ENCODE measurements around the gene PRKCG.

- TF ChIP-seq EZH2phosphoT487 (IDR thresholded peaks at IDR 0.05) (no peak), CTCF (IDR thresholded peaks at IDR 0.05) (peak; percentile 54)
These were observed at the start of gene PRKCG for GRCh38 chr19:53881482-53882390.
